ENCODE data around the gene CRYL1. TPM values are rescaled to one million over a fixed set of nuclear protein-coding genes. Genes with fewer than 3 reads are reported as not detected.

CRYL1 gene
- total RNA-seq, 1 donor from 2014 or later: 3.6 TPM

- Histone ChIP-seq H3K9ac (no peak overlapping the region), H4K20me1 (ENCODE audit: low read depth) (no peaks in the 10 kb centered on the region), H3K4me1 (peaks cover 6% of the 10 kb centered on the region), H3K9me3 (ENCODE audit: low read depth) (no peaks in the 10 kb centered on the region), H3K79me2 (ENCODE audit: low read depth) (no peaks in the 10 kb centered on the region), H3K27me3 (no peaks in the 10 kb centered on the region), H3K27ac (no peak overlapping the region), H3K36me3 (no peaks in the 10 kb centered on the region), H3K4me3 (no peak overlapping the region), H3K4me2 (no peak overlapping the region), H2AFZ (replicated peaks) (no peak overlapping the region), H3F3A (ENCODE audit: low read depth) (no peaks in the 10 kb centered on the region)
- peaks cover 5% of the 10 kb centered on the region for H3K4me1 Mint-ChIP-seq
- no peak for TF ChIP-seq CTCF (IDR thresholded peaks at IDR 0.05)
- no peak for TF ChIP-seq EZH2phosphoT487 (IDR thresholded peaks at IDR 0.05)
- TF ChIP-seq EZH2 (IDR thresholded peaks at IDR 0.05): no peak
- DNase-seq (ENCODE audit: low spot score): no peak
- peaks cover 9% of the 10 kb centered on the region for H3K27me3 Mint-ChIP-seq (ENCODE audit: insufficient read depth, low read depth)
- no peaks in the 10 kb centered on the region for H3K9me3 Mint-ChIP-seq
- H3K4me3 Mint-ChIP-seq: no peak overlapping the region
- H3K27ac Mint-ChIP-seq: no peak overlapping the region
- H3K36me3 Mint-ChIP-seq: no peaks in the 10 kb centered on the region
Observed at GRCh38 chr13:20402881-20403280, 122.8 kb downstream of the CRYL1 start.

- H3K36me3 ChIP-seq: no peaks in the 10 kb centered on the region
- no peaks in the 10 kb centered on the region for H4K20me1 ChIP-seq (ENCODE audit: low read depth)
- H3K4me1 ChIP-seq: no peaks in the 10 kb centered on the region
- H3K4me3 ChIP-seq: no peak overlapping the region
- Mint-ChIP-seq H3K4me3 (no peak overlapping the region), H3K9me3 (no peaks in the 10 kb centered on the region), H3K27me3 (ENCODE audit: insufficient read depth, low read depth) (peaks cover 9% of the 10 kb centered on the region), H3K27ac (no peak overlapping the region), H3K4me1 (peaks cover 5% of the 10 kb centered on the region), H3K36me3 (no peaks in the 10 kb centered on the region)
- no peak overlapping the region for H3K4me2 ChIP-seq
- TF ChIP-seq CTCF (IDR thresholded peaks at IDR 0.05) (no peak), EZH2phosphoT487 (IDR thresholded peaks at IDR 0.05) (no peak), EZH2 (IDR thresholded peaks at IDR 0.05) (no peak)
- H3K27me3 ChIP-seq: no peaks in the 10 kb centered on the region
- H3K9me3 ChIP-seq (ENCODE audit: low read depth): no peaks in the 10 kb centered on the region
- DNase-seq (ENCODE audit: low spot score): no peak
- no peak overlapping the region for H3K9ac ChIP-seq
- no peak overlapping the region for H2AFZ ChIP-seq (replicated peaks)
- H3K27ac ChIP-seq: no peak overlapping the region
- H3F3A ChIP-seq (ENCODE audit: low read depth): no peaks in the 10 kb centered on the region
- H3K79me2 ChIP-seq (ENCODE audit: low read depth): no peaks in the 10 kb centered on the region
Observed at GRCh38 chr13:20401931-20402856, 123.5 kb downstream of the CRYL1 start.

GRCh38 chr13:20401531-20401930 is 124.1 kb downstream of the CRYL1 start:
- no peak overlapping the region for H3K4me2 ChIP-seq
- H3K79me2 ChIP-seq (ENCODE audit: low read depth): no peaks in the 10 kb centered on the region
- Mint-ChIP-seq H3K4me1 (peaks cover 5% of the 10 kb centered on the region), H3K9me3 (peaks cover 2% of the 10 kb centered on the region), H3K27me3 (ENCODE audit: insufficient read depth, low read depth) (peaks cover 12% of the 10 kb centered on the region), H3K36me3 (no peaks in the 10 kb centered on the region), H3K4me3 (no peak overlapping the region), H3K27ac (no peak overlapping the region)
- no peaks in the 10 kb centered on the region for H3K4me1 ChIP-seq
- no peak overlapping the region for H2AFZ ChIP-seq (replicated peaks)
- H3K27ac ChIP-seq: no peak overlapping the region
- no peaks in the 10 kb centered on the region for H4K20me1 ChIP-seq (ENCODE audit: low read depth)
- TF ChIP-seq EZH2 (IDR thresholded peaks at IDR 0.05): no peak
- TF ChIP-seq EZH2phosphoT487 (IDR thresholded peaks at IDR 0.05): no peak
- TF ChIP-seq CTCF (IDR thresholded peaks at IDR 0.05): no peak
- H3K9ac ChIP-seq: no peak overlapping the region
- H3K4me3 ChIP-seq: no peak overlapping the region
- DNase-seq (ENCODE audit: low spot score): no peak
- H3F3A ChIP-seq (ENCODE audit: low read depth): no peaks in the 10 kb centered on the region
- H3K9me3 ChIP-seq (ENCODE audit: low read depth): no peaks in the 10 kb centered on the region
- no peaks in the 10 kb centered on the region for H3K36me3 ChIP-seq
- no peaks in the 10 kb centered on the region for H3K27me3 ChIP-seq

Measured in neural progenitor cell (in vitro differentiated cells).